ENCODE measurements around the gene BLOC1S1. TPM values are rescaled to one million over a fixed set of nuclear protein-coding genes. Genes with fewer than 3 reads are reported as not detected.

Gene BLOC1S1
- total RNA-seq, 1 experiment from 2014 or later = 83.4 TPM

GRCh38 chr12:55696796-55697462 lies 18.9 kb upstream of the BLOC1S1 start:
- Histone ChIP-seq H3K9me3 (ENCODE audit: low read length) (no peaks in the 10 kb centered on the region), H2AFZ (ENCODE audit: low read length) (no peak overlapping the region), H3K4me1 (ENCODE audit: low read length) (no peaks in the 10 kb centered on the region), H3K27ac (ENCODE audit: low read length) (no peak overlapping the region), H3K27me3 (ENCODE audit: low read length) (no peaks in the 10 kb centered on the region), H3K4me3 (ENCODE audit: low read length) (no peak overlapping the region), H3K36me3 (ENCODE audit: insufficient read depth, low read length) (no peaks in the 10 kb centered on the region), H3K4me2 (ENCODE audit: low read depth, low read length, poor library complexity, severe bottlenecking) (no peak overlapping the region), H3K9ac (ENCODE audit: low read length) (no peak overlapping the region), H3K9me2 (replicated peaks; ENCODE audit: insufficient read depth, low read length) (no peaks in the 10 kb centered on the region), H4K20me1 (ENCODE audit: insufficient read depth, low read depth, low read length) (no peaks in the 10 kb centered on the region), H3K79me2 (ENCODE audit: low read length) (no peaks in the 10 kb centered on the region)
- DNase-seq = no peak

DNA sequence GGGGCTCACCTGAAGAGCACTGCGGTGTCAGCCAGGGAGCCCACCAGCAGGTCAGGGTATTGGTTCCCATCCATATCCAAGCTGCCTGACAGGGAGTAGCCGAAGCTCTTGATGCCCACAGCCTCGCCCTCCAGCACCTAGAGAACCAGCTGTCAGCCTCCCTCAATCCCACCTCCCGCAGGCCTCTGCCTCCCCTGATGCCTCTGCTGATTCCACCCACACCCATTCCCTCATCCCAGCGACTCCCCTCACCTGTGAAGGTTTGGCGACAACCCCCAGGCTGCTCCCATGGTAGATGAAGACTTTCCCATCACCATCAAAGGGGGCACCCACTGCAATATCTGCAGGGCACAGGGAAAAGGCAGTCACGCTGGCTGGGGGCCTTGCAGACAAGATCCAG lies 18.2 kb upstream of the BLOC1S1 start:
- H3K27ac ChIP-seq (ENCODE audit: low read length) = no peak overlapping the region
- no peaks in the 10 kb centered on the region for H3K79me2 ChIP-seq (ENCODE audit: low read length)
- DNase-seq = no peak
- no peaks in the 10 kb centered on the region for H3K4me1 ChIP-seq (ENCODE audit: low read length)
- no peak overlapping the region for H3K9ac ChIP-seq (ENCODE audit: low read length)
- H3K9me3 ChIP-seq (ENCODE audit: low read length) = no peaks in the 10 kb centered on the region
- H4K20me1 ChIP-seq (ENCODE audit: insufficient read depth, low read depth, low read length) = no peaks in the 10 kb centered on the region
- H3K4me2 ChIP-seq (ENCODE audit: low read depth, low read length, poor library complexity, severe bottlenecking) = no peak overlapping the region
- H3K27me3 ChIP-seq (ENCODE audit: low read length) = no peaks in the 10 kb centered on the region
- no peaks in the 10 kb centered on the region for H3K9me2 ChIP-seq (replicated peaks; ENCODE audit: insufficient read depth, low read length)
- H3K36me3 ChIP-seq (ENCODE audit: insufficient read depth, low read length) = no peaks in the 10 kb centered on the region
- no peak overlapping the region for H3K4me3 ChIP-seq (ENCODE audit: low read length)
- H2AFZ ChIP-seq (ENCODE audit: low read length) = no peak overlapping the region

DNA sequence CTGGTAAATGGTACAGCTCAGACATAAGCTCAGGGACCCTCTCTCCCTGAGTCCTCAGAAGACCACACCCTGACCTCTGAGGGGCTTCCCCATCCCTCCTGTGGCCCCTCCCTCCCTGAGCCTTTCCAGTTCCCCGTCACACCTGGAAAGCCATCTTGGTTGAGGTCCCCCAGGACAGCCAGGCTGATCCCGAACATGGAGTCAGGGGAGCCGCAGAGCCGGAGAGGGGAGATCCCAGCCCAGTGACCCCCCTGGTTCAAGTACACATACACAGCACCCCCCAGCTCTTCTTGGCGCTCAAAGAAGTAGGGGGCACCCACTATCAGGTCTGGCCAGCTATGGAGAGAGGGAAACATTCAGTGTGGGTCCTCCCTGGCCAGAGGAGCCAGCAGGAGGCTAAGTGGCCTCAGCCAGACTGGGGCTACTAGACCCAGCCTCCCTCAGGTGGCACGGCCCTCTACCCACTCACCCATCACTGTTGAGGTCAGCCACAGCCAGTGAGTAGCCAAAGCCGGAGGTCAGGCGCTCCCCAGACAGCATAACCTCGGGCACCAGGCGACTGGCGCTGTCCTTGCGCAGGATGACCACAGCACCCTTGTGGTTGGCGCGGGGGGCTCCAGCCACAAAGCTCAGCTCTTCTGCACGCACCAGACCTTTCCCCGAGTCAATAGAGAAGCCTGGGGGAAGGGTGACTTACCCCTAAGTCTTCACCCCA lies 17.4 kb upstream of the BLOC1S1 start:
- Histone ChIP-seq H3K27ac (ENCODE audit: low read length) (no peak overlapping the region), H3K79me2 (ENCODE audit: low read length) (no peaks in the 10 kb centered on the region), H3K4me2 (ENCODE audit: low read depth, low read length, poor library complexity, severe bottlenecking) (no peak overlapping the region), H3K9ac (ENCODE audit: low read length) (no peak overlapping the region), H3K27me3 (ENCODE audit: low read length) (no peaks in the 10 kb centered on the region), H3K36me3 (ENCODE audit: insufficient read depth, low read length) (no peaks in the 10 kb centered on the region), H2AFZ (ENCODE audit: low read length) (no peak overlapping the region), H4K20me1 (ENCODE audit: insufficient read depth, low read depth, low read length) (no peaks in the 10 kb centered on the region), H3K9me3 (ENCODE audit: low read length) (no peaks in the 10 kb centered on the region), H3K4me1 (ENCODE audit: low read length) (no peaks in the 10 kb centered on the region), H3K4me3 (ENCODE audit: low read length) (no peak overlapping the region), H3K9me2 (replicated peaks; ENCODE audit: insufficient read depth, low read length) (no peaks in the 10 kb centered on the region)
- DNase-seq = no peak

- Histone ChIP-seq H3K9me2 (replicated peaks; ENCODE audit: insufficient read depth, low read length) (no peaks in the 10 kb centered on the region), H3K27me3 (ENCODE audit: low read length) (no peaks in the 10 kb centered on the region), H4K20me1 (ENCODE audit: insufficient read depth, low read depth, low read length) (no peaks in the 10 kb centered on the region), H3K27ac (ENCODE audit: low read length) (no peak overlapping the region), H3K79me2 (ENCODE audit: low read length) (no peaks in the 10 kb centered on the region), H3K36me3 (ENCODE audit: insufficient read depth, low read length) (no peaks in the 10 kb centered on the region), H3K4me2 (ENCODE audit: low read depth, low read length, poor library complexity, severe bottlenecking) (no peak overlapping the region), H3K4me1 (ENCODE audit: low read length) (no peaks in the 10 kb centered on the region), H3K9ac (ENCODE audit: low read length) (no peak overlapping the region), H2AFZ (ENCODE audit: low read length) (no peak overlapping the region), H3K4me3 (ENCODE audit: low read length) (no peak overlapping the region), H3K9me3 (ENCODE audit: low read length) (no peaks in the 10 kb centered on the region)
- DNase-seq = no peak
Observed at GRCh38 chr12:55698965-55699364, 16.9 kb upstream of the BLOC1S1 start.

DNA sequence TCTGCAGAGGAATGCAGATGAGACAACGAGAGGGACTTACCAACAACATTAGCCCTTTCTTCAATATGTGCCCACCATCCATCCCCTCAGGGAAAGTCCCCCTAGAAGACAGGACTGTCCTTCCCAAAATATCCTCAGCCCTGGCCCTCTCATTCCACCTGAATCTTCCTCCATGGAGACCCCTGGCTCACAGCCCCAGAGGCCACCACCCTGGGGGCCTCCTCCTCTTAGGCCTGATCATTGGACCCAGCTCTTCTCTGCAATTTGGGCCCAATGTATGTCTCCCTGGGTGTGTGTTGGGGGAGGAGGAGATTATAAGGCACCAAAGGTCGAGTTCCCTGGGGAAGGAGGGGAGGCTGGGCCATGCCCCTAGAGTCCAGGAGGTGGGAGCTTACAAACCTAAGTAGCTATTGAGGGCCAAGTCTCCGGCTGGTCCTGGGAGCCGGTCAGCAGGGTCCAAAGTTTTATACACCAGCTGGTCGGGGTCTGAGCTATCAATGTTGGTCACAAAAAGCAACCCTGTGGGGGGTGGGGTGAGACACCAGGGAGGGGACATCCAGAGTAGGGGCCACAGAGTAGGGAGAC lies 16.3 kb upstream of the BLOC1S1 start:
- Histone ChIP-seq H3K9me3 (ENCODE audit: low read length) (no peaks in the 10 kb centered on the region), H4K20me1 (ENCODE audit: insufficient read depth, low read depth, low read length) (no peaks in the 10 kb centered on the region), H3K79me2 (ENCODE audit: low read length) (no peaks in the 10 kb centered on the region), H3K4me3 (ENCODE audit: low read length) (no peak overlapping the region), H3K9ac (ENCODE audit: low read length) (no peak overlapping the region), H3K9me2 (replicated peaks; ENCODE audit: insufficient read depth, low read length) (no peaks in the 10 kb centered on the region), H3K36me3 (ENCODE audit: insufficient read depth, low read length) (no peaks in the 10 kb centered on the region), H2AFZ (ENCODE audit: low read length) (no peak overlapping the region), H3K27me3 (ENCODE audit: low read length) (no peaks in the 10 kb centered on the region), H3K4me2 (ENCODE audit: low read depth, low read length, poor library complexity, severe bottlenecking) (no peak overlapping the region), H3K27ac (ENCODE audit: low read length) (no peak overlapping the region), H3K4me1 (ENCODE audit: low read length) (no peaks in the 10 kb centered on the region)
- no peak for DNase-seq

DNA sequence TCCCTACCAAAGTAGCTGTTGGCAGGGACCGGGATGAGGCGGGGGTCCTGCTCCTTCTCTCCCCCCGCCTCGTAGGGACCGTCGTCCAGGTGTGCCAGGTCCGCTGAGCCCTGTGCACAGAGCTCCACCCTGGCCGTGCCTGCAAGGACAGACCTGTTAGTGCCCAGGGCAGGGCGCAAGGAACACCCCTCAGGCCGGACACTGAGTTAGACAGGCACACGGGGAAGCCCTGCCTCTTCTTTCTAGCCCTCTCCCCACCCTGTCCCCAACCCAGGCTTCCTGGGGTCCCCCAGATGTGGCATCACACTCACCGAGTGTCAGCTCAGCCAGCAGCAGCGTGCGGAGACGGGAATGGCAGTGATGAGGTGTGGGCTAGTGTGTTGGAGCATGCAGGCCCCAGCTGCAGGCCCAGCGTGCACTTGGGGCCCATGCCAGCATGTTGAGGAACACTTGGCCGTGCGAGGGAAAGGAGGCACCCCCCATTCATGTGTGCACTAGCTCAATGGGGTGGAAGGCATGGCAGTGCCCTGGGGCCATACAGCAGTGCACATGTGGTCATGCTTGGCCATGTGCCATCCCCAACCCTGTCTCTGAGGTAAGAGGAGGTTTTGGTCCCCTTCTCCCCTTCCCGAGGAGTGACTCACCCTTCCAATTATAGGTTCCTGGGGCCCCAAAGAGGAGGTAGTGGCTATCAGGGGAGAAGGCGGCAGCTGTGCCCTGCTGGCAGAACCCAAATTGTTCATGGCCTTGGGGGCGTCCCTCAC lies 15.4 kb upstream of the BLOC1S1 start:
- H2AFZ ChIP-seq (ENCODE audit: low read length) = no peak overlapping the region

GRCh38 chr12:55702861-55703260 lies 13.0 kb upstream of the BLOC1S1 start:
- Histone ChIP-seq H3K4me3 (ENCODE audit: low read length) (no peak overlapping the region), H3K4me2 (ENCODE audit: low read depth, low read length, poor library complexity, severe bottlenecking) (no peak overlapping the region), H3K27me3 (ENCODE audit: low read length) (no peaks in the 10 kb centered on the region), H3K9me2 (replicated peaks; ENCODE audit: insufficient read depth, low read length) (no peaks in the 10 kb centered on the region), H3K9ac (ENCODE audit: low read length) (no peak overlapping the region), H4K20me1 (ENCODE audit: insufficient read depth, low read depth, low read length) (no peaks in the 10 kb centered on the region), H2AFZ (ENCODE audit: low read length) (no peak overlapping the region), H3K9me3 (ENCODE audit: low read length) (no peaks in the 10 kb centered on the region), H3K36me3 (ENCODE audit: insufficient read depth, low read length) (no peaks in the 10 kb centered on the region), H3K27ac (ENCODE audit: low read length) (no peak overlapping the region), H3K4me1 (ENCODE audit: low read length) (peaks cover 6% of the 10 kb centered on the region), H3K79me2 (ENCODE audit: low read length) (no peaks in the 10 kb centered on the region)
- no peak for DNase-seq

More for the DNA sequence above, 15.4 kb upstream of the BLOC1S1 start:
- Histone ChIP-seq H3K36me3 (ENCODE audit: insufficient read depth, low read length) (no peaks in the 10 kb centered on the region), H3K27ac (ENCODE audit: low read length) (no peak overlapping the region), H3K9me2 (replicated peaks; ENCODE audit: insufficient read depth, low read length) (no peaks in the 10 kb centered on the region), H3K79me2 (ENCODE audit: low read length) (no peaks in the 10 kb centered on the region), H3K4me1 (ENCODE audit: low read length) (no peaks in the 10 kb centered on the region), H3K9ac (ENCODE audit: low read length) (no peak overlapping the region), H3K27me3 (ENCODE audit: low read length) (no peaks in the 10 kb centered on the region), H4K20me1 (ENCODE audit: insufficient read depth, low read depth, low read length) (no peaks in the 10 kb centered on the region), H3K9me3 (ENCODE audit: low read length) (no peaks in the 10 kb centered on the region), H3K4me2 (ENCODE audit: low read depth, low read length, poor library complexity, severe bottlenecking) (no peak overlapping the region), H3K4me3 (ENCODE audit: low read length) (no peak overlapping the region)
- no peak for DNase-seq

DNA sequence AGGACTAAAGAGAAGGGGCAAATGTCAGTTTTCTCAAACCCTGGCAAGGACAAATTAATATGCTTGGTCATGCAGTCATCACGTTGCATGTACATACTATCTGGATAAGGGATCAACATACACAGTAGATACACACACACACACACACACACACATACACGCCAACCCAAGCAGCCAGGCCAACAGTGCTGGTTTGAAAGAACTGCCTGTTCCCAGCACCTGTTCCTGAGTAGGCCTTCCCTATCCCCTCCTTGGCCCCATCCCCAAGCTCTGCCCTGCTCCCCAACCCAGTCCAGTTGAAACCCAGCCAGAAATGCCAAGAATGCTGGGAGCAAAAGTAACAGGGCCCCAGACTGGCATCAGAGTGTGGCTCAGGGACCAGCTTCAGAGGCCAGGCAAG lies 12.6 kb upstream of the BLOC1S1 start:
- Histone ChIP-seq H3K27ac (ENCODE audit: low read length) (no peak overlapping the region), H3K9me3 (ENCODE audit: low read length) (no peaks in the 10 kb centered on the region), H3K27me3 (ENCODE audit: low read length) (no peaks in the 10 kb centered on the region), H4K20me1 (ENCODE audit: insufficient read depth, low read depth, low read length) (no peaks in the 10 kb centered on the region), H3K9ac (ENCODE audit: low read length) (no peak overlapping the region), H3K4me3 (ENCODE audit: low read length) (no peak overlapping the region), H3K4me1 (ENCODE audit: low read length) (peaks cover 10% of the 10 kb centered on the region), H2AFZ (ENCODE audit: low read length) (no peak overlapping the region), H3K9me2 (replicated peaks; ENCODE audit: insufficient read depth, low read length) (no peaks in the 10 kb centered on the region), H3K4me2 (ENCODE audit: low read depth, low read length, poor library complexity, severe bottlenecking) (no peak overlapping the region), H3K79me2 (ENCODE audit: low read length) (no peaks in the 10 kb centered on the region), H3K36me3 (ENCODE audit: insufficient read depth, low read length) (no peaks in the 10 kb centered on the region)
- no peak for DNase-seq
